H9 (cell line): ENCODE data around the gene GON7. TPM values are rescaled to one million over a fixed set of nuclear protein-coding genes. Genes with fewer than 3 reads are reported as not detected.

Source experiments
- DNase-seq: peaks from one replicate; pipeline ENCODE4 v3.0.0-alpha.2; 2017
- H2AFZ ChIP-seq: one replicate; pipeline ENCODE4 v1.6.1; 2013; ENCODE audit warnings: mild to moderate bottlenecking, low read length, control low read depth, moderate library complexity
- H2AK5ac ChIP-seq: 2 replicates; pipeline ENCODE4 v1.6.1; 2013; ENCODE audit warnings: low read length, control low read depth, mixed read lengths; ENCODE audit not compliant: insufficient read length
- H2BK120ac ChIP-seq: one replicate; pipeline ENCODE4 v1.6.1; 2013; ENCODE audit warnings: low read depth, mild to moderate bottlenecking, low read length, control low read depth, inconsistent platforms; ENCODE audit not compliant: poor library complexity, severe bottlenecking
- H2BK12ac ChIP-seq: 2 replicates; pipeline ENCODE4 v1.6.1; 2013; ENCODE audit warnings: low read length, control low read depth, mixed read lengths, low read depth; ENCODE audit not compliant: insufficient read length
- H2BK15ac ChIP-seq: 2 replicates; pipeline ENCODE4 v1.6.1; 2013; ENCODE audit warnings: low read depth, low read length, control low read depth
- H2BK20ac ChIP-seq: one replicate; pipeline ENCODE4 v1.6.1; 2013; ENCODE audit warnings: low read depth, mild to moderate bottlenecking, low read length, control low read depth, inconsistent platforms; ENCODE audit not compliant: poor library complexity, severe bottlenecking
- H2BK5ac ChIP-seq: 2 replicates; pipeline ENCODE4 v1.6.1; 2013; ENCODE audit warnings: low read length, control low read depth, mixed read lengths; ENCODE audit not compliant: insufficient read length
- H3K14ac ChIP-seq: 2 replicates; pipeline ENCODE4 v1.6.1; 2013; ENCODE audit warnings: low read length, control low read depth; ENCODE audit not compliant: insufficient read depth
- H3K18ac ChIP-seq: 2 replicates; pipeline ENCODE4 v1.6.1; 2013; ENCODE audit warnings: low read depth, mild to moderate bottlenecking, mixed read lengths, low read length, control low read depth; ENCODE audit not compliant: insufficient read length
- H3K23ac ChIP-seq: 2 replicates; pipeline ENCODE4 v1.6.1; 2013; ENCODE audit warnings: low read length, control low read depth, mixed read lengths, low read depth; ENCODE audit not compliant: insufficient read length
- H3K23me2 ChIP-seq: 2 replicates; pipeline ENCODE4 v1.6.1; 2013; ENCODE audit warnings: low read depth, mild to moderate bottlenecking, mixed read lengths, low read length, control low read depth; ENCODE audit not compliant: insufficient read length, poor library complexity, severe bottlenecking
- H3K27ac ChIP-seq: 2 replicates; pipeline ENCODE4 v1.5.1; 2013; ENCODE audit warnings: low read length, control low read depth, mixed read lengths, low read depth; ENCODE audit not compliant: insufficient read length
- H3K27me3 ChIP-seq: 2 replicates; pipeline ENCODE4 v1.6.1; 2013; ENCODE audit warnings: low read length, control low read depth, inconsistent platforms; ENCODE audit not compliant: insufficient read depth
- H3K4ac ChIP-seq: 2 replicates; pipeline ENCODE4 v1.6.1; 2013; ENCODE audit warnings: low read depth, mild to moderate bottlenecking, control low read depth, inconsistent platforms, low read length, moderate library complexity
- H3K4me1 ChIP-seq: 2 replicates; pipeline ENCODE4 v1.6.1; 2013; ENCODE audit warnings: low read length, control low read depth, inconsistent platforms; ENCODE audit not compliant: insufficient read depth
- H3K4me2 ChIP-seq: 2 replicates; pipeline ENCODE4 v1.6.1; 2013; ENCODE audit warnings: low read length, control low read depth, mixed read lengths; ENCODE audit not compliant: insufficient read length, insufficient read depth
- H3K56ac ChIP-seq: 2 replicates; pipeline ENCODE4 v1.6.1; 2013; ENCODE audit warnings: low read depth, mild to moderate bottlenecking, mixed read lengths, low read length, control low read depth; ENCODE audit not compliant: insufficient read length
- H3K79me1 ChIP-seq: 2 replicates; pipeline ENCODE4 v1.6.1; 2013; ENCODE audit warnings: low read depth, mild to moderate bottlenecking, moderate library complexity, low read length, control low read depth, inconsistent platforms; ENCODE audit not compliant: insufficient read depth, poor library complexity, severe bottlenecking
- H3K79me2 ChIP-seq: 2 replicates; pipeline ENCODE4 v1.6.1; 2013; ENCODE audit warnings: low read length, control low read depth, inconsistent platforms; ENCODE audit not compliant: insufficient read depth
- H3K9ac ChIP-seq: 2 replicates; pipeline ENCODE4 v1.6.1; 2013; ENCODE audit warnings: low read length, control low read depth, mixed read lengths; ENCODE audit not compliant: insufficient read length; ENCODE audit errors: extremely low read depth
- H3K9me3 ChIP-seq: one replicate; pipeline ENCODE4 v1.6.1; 2013; ENCODE audit warnings: low read depth, low read length, inconsistent platforms; ENCODE audit not compliant: control insufficient read depth
- H3T11ph ChIP-seq: one replicate; pipeline ENCODE4 v1.6.1; 2013; ENCODE audit warnings: mild to moderate bottlenecking, low read length, control low read depth, inconsistent platforms
- H4K20me1 ChIP-seq: one replicate; pipeline ENCODE4 v1.6.1; 2013; ENCODE audit not compliant: control insufficient read depth, insufficient read length, insufficient read depth
- H4K5ac ChIP-seq: 2 replicates; pipeline ENCODE4 v1.6.1; 2013; ENCODE audit warnings: low read depth, mild to moderate bottlenecking, mixed read lengths, low read length, control low read depth; ENCODE audit not compliant: insufficient read length
- H4K8ac ChIP-seq: replicated peaks from 2 replicates; pipeline ENCODE4 v1.6.1; 2013; ENCODE audit warnings: low read length, control low read depth, mixed read lengths, low read depth; ENCODE audit not compliant: insufficient read length
- H4K91ac ChIP-seq: 2 replicates; pipeline ENCODE4 v1.6.1; 2013; ENCODE audit warnings: low read depth, mild to moderate bottlenecking, moderate library complexity, mixed read lengths, low read length, control low read depth; ENCODE audit not compliant: insufficient read length
- H3K27ac Mint-ChIP-seq, 3 experiments: 2 replicates in 2 of 3; 3 replicates in 1 of 3; pipeline ENCODE4 v1.8.0; 2020 to 2021; ENCODE audit warnings: mixed read lengths in 3 of 3, mild to moderate bottlenecking in 1 of 3, moderate library complexity in 1 of 3
- H3K27me3 Mint-ChIP-seq: 2 replicates; pipeline ENCODE4 v1.8.0; 2021; ENCODE audit warnings: low read depth, mild to moderate bottlenecking, moderate library complexity, mixed read lengths
- H3K36me3 Mint-ChIP-seq, 3 experiments: 2 replicates in 2 of 3; 3 replicates in 1 of 3; pipeline ENCODE4 v1.8.0; 2020 to 2021; ENCODE audit warnings: low read depth in 3 of 3, mixed read lengths in 3 of 3; ENCODE audit not compliant: insufficient read depth in 1 of 3
- H3K4me1 Mint-ChIP-seq, 2 experiments: 2 replicates each; pipeline ENCODE4 v1.8.0; 2020; ENCODE audit warnings: mixed read lengths in 2 of 2
- H3K4me3 Mint-ChIP-seq, 2 experiments: 2 replicates in 1 of 2; 3 replicates in 1 of 2; pipeline ENCODE4 v1.8.0; 2020 to 2021; ENCODE audit warnings: mild to moderate bottlenecking in 2 of 2, mixed read lengths in 2 of 2, moderate library complexity in 1 of 2
- H3K9me3 Mint-ChIP-seq, 2 experiments: 2 replicates in 1 of 2; 3 replicates in 1 of 2; pipeline ENCODE4 v1.8.0; 2020; ENCODE audit warnings: mild to moderate bottlenecking in 2 of 2, mixed read lengths in 2 of 2, moderate library complexity in 1 of 2
- WGBS: extraction: QIAGEN DNeasy Blood & Tissue Kit; methylation state at CpG from one replicate; pipeline ENCODE4 v1.1.7; 2013; ENCODE audit warnings: missing lambda C conversion rate, low lambda C conversion rate, mixed read lengths; ENCODE audit not compliant: insufficient read length; ENCODE audit errors: extremely low coverage; 5-methylcytosine and 5-hydroxymethylcytosine counted together
- total RNA-seq: library from RNA; stranded (reverse); gene quantifications from 2 replicates; pipeline ENCODE4 v1.2.1, GENCODE V29; 2021
- TF ChIP-seq, protein P1 (sequence below): fragments of 200-600 bp; sonication (generic); conservative IDR thresholded peaks from 3 replicates; pipeline ENCODE4 v1.8.0; 2021; ENCODE audit warnings: antibody characterized with exemption, mild to moderate bottlenecking

Gene GON7
- total RNA-seq, 1 experiment from 2014 or later: 6.8 TPM

DNA sequence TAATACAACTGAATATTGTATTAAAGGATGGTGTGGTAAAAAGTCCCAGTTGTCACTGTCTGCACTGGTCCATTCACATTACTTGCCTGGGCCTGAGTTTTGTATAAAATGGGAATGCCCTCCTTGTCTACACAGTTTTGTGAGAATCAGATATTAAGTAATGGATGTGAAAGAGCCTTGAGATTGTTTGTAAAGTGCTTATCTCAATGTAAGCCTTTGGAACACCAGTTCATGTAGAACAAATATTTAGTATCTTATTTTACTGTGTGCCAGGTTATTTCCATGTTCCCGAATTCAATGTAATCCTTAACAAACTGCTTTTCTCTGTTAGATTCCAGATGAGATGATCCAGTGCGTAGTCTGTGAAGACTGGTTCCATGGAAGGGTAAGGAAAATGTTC is 7.7 kb upstream of the GON7 start:
- no peak overlapping the region for H3K4ac ChIP-seq
- H3K14ac ChIP-seq: no peak overlapping the region
- H3K9me3 ChIP-seq: no peaks in the 10 kb centered on the region
- Mint-ChIP-seq H3K4me1 (no peaks in the 10 kb centered on the region), H3K9me3 (no peaks in the 10 kb centered on the region), H3K27ac (no peak overlapping the region), H3K27me3 (no peaks in the 10 kb centered on the region), H3K36me3 (peaks cover 9 to 62% (median 50%) of the 10 kb centered on the region in 3 experiments; a peak in 6 of 7 replicates), H3K4me3 (no peak overlapping the region)
- no peak overlapping the region for H2BK5ac ChIP-seq
- no peak overlapping the region for H3T11ph ChIP-seq
- no peak overlapping the region for H3K9ac ChIP-seq
- no peak overlapping the region for H2AFZ ChIP-seq
- H2BK120ac ChIP-seq: no peak overlapping the region
- H3K27ac ChIP-seq: no peak overlapping the region
- TF ChIP-seq, protein P1, sequence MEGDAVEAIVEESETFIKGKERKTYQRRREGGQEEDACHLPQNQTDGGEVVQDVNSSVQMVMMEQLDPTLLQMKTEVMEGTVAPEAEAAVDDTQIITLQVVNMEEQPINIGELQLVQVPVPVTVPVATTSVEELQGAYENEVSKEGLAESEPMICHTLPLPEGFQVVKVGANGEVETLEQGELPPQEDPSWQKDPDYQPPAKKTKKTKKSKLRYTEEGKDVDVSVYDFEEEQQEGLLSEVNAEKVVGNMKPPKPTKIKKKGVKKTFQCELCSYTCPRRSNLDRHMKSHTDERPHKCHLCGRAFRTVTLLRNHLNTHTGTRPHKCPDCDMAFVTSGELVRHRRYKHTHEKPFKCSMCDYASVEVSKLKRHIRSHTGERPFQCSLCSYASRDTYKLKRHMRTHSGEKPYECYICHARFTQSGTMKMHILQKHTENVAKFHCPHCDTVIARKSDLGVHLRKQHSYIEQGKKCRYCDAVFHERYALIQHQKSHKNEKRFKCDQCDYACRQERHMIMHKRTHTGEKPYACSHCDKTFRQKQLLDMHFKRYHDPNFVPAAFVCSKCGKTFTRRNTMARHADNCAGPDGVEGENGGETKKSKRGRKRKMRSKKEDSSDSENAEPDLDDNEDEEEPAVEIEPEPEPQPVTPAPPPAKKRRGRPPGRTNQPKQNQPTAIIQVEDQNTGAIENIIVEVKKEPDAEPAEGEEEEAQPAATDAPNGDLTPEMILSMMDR: no peak
- H3K27me3 ChIP-seq: no peaks in the 10 kb centered on the region
- H2BK20ac ChIP-seq: no peak overlapping the region
- H4K8ac ChIP-seq: no peak overlapping the region
- H2BK15ac ChIP-seq: no peak overlapping the region
- no peaks in the 10 kb centered on the region for H3K4me1 ChIP-seq
- H4K5ac ChIP-seq: no peak overlapping the region
- no peak overlapping the region for H4K91ac ChIP-seq
- no peak overlapping the region for H3K56ac ChIP-seq
- DNase-seq: no peak
- no peaks in the 10 kb centered on the region for H3K79me2 ChIP-seq
- no peaks in the 10 kb centered on the region for H4K20me1 ChIP-seq
- no peak overlapping the region for H3K18ac ChIP-seq
- no peak overlapping the region for H2AK5ac ChIP-seq
- WGBS: no CpG with 5 or more reads among the region's 2 CpGs
- no peaks in the 10 kb centered on the region for H3K23me2 ChIP-seq
- H2BK12ac ChIP-seq: no peak overlapping the region
- no peak overlapping the region for H3K23ac ChIP-seq
- no peaks in the 10 kb centered on the region for H3K79me1 ChIP-seq
- H3K4me2 ChIP-seq: no peak overlapping the region
